ENCODE measurements around the gene PCGF3. TPM values are rescaled to one million over a fixed set of nuclear protein-coding genes. Genes with fewer than 3 reads are reported as not detected.
"Not testable (repeated sequence)": the region's sequence is repeated elsewhere in the genome, so short reads cannot be mapped to it uniquely, and the experiment has no call there.

Gene PCGF3
- total RNA-seq, 1 experiment from 2014 or later = 26.5 TPM

- no peak for DNase-seq (ENCODE audit: low read depth)
These were observed 2.1 kb upstream of the PCGF3 start for GRCh38 chr4:703336-704197.

- no peak for DNase-seq (ENCODE audit: low read depth)
These were observed 1.3 kb upstream of the PCGF3 start for GRCh38 chr4:704198-704891.

GRCh38 chr4:704971-705277, 708 bp upstream of the PCGF3 start:
- DNase-seq (ENCODE audit: low read depth) = no peak

GRCh38 chr4:706083-706633, 526 bp downstream of the PCGF3 start:
- not testable (repeated sequence) for DNase-seq (ENCODE audit: low read depth)

GRCh38 chr4:706834-707598, 1.4 kb downstream of the PCGF3 start:
- DNase-seq (ENCODE audit: low read depth) = no peak

GRCh38 chr4:707929-708630, 2.4 kb downstream of the PCGF3 start:
- no peak for DNase-seq (ENCODE audit: low read depth)

- no peak for DNase-seq (ENCODE audit: low read depth)
These were observed 3.0 kb downstream of the PCGF3 start for GRCh38 chr4:708631-708933.

- DNase-seq (ENCODE audit: low read depth) = no peak
These were observed 3.7 kb downstream of the PCGF3 start for GRCh38 chr4:709348-709747.

- DNase-seq (ENCODE audit: low read depth) = no peak
These were observed 4.5 kb downstream of the PCGF3 start for GRCh38 chr4:710116-710515.

GRCh38 chr4:710916-711315, 5.3 kb downstream of the PCGF3 start:
- DNase-seq (ENCODE audit: low read depth) = no peak

GRCh38 chr4:712093-712492, 6.5 kb downstream of the PCGF3 start:
- DNase-seq (ENCODE audit: low read depth) = no peak

GRCh38 chr4:712916-713632, 7.4 kb downstream of the PCGF3 start:
- DNase-seq (ENCODE audit: low read depth) = no peak

- no peak for DNase-seq (ENCODE audit: low read depth)
These were observed 8.5 kb downstream of the PCGF3 start for GRCh38 chr4:714087-714486.

GRCh38 chr4:717601-718320, 12.1 kb downstream of the PCGF3 start:
- DNase-seq (ENCODE audit: low read depth) = no peak

- no peak for DNase-seq (ENCODE audit: low read depth)
These were observed 12.8 kb downstream of the PCGF3 start for GRCh38 chr4:718460-718859.

GRCh38 chr4:720111-720860, 14.7 kb downstream of the PCGF3 start:
- no peak for DNase-seq (ENCODE audit: low read depth)

- DNase-seq (ENCODE audit: low read depth) = no peak
These were observed 15.9 kb downstream of the PCGF3 start for GRCh38 chr4:721261-722168.

- DNase-seq (ENCODE audit: low read depth) = no peak
These were observed 16.6 kb downstream of the PCGF3 start for GRCh38 chr4:722169-722725.

Data from Daoy (cell line).